GM12891 (cell line): ENCODE data around the gene SLFN13.
"Not testable (repeated sequence)": the region's sequence is repeated elsewhere in the genome, so short reads cannot be mapped to it uniquely, and the experiment has no call there.

Experiments
- DNase-seq: peaks from one replicate; pipeline ENCODE4 v3.0.0; 2011; ENCODE audit warnings: low spot score; ENCODE audit not compliant: insufficient read length
- FAIRE-seq: peaks from 2 replicates; lab custom pipeline; 2011; peaks lifted over from hg19 to GRCh38; lab: Jason Lieb, UNC
- PAX5 ChIP-seq: IDR thresholded peaks from 2 replicates; pipeline ENCODE4 v1.6.1; 2011; ENCODE audit warnings: low read length, moderate library complexity, mild to moderate bottlenecking; ENCODE audit not compliant: insufficient read depth, severe bottlenecking
- POLR2A ChIP-seq: IDR thresholded peaks from 2 replicates; pipeline ENCODE4 v1.6.1; 2011; ENCODE audit warnings: low read depth, low read length, control low read depth
- POLR2AphosphoS5 ChIP-seq: IDR thresholded peaks from 2 replicates; pipeline ENCODE4 v1.6.1; 2011; ENCODE audit warnings: low read depth, low read length, control low read depth
- POU2F2 ChIP-seq: IDR thresholded peaks from 2 replicates; pipeline ENCODE4 v1.6.1; 2011; ENCODE audit warnings: low read depth, mild to moderate bottlenecking, control low read depth, low read length, moderate library complexity
- SPI1 ChIP-seq: IDR thresholded peaks from 2 replicates; pipeline ENCODE4 v1.6.1; 2011; ENCODE audit warnings: low read depth, low read length, control low read depth
- TAF1 ChIP-seq: IDR thresholded peaks from 2 replicates; pipeline ENCODE4 v1.6.1; 2011; ENCODE audit warnings: low read depth, low read length, control low read depth

The SLFN13 gene

DNA sequence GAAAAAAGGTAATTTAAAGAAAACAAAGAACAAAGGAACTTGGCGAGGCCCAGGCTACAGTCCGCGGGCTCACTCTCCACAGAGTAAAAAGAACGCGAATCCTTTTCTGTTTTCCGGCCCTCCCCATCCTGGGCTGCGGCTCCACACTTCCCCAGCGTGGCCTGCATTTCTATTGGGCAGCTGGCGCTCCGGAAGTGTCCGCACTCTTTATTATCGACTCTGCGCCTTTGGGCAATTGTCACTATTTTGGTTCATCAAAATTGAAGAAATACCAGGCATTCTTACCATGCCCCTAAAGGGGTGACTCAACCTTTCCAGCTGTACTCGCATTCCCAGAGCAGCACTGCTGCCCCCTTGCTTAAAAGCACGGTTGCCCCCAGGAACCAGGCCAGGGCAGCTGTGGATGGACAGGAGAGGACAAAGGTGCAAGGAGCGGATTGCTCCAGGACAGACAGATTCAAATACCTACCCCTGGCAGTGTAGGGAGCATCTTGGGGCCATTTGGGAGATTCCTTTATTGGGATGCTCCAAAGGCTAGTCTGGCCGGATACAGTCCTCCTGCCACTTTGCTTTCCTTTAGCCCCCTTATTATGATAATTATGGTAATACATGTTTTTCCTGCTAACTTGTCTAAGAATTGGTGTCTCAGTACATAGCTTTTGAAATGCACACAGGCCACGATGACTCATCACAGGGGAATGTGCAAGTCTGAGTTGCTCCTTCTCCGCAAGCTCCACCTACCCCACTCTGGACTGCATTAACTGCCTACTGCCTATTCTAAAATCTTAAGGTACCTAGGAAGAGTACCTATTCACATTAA, 15.3 kb downstream of the SLFN13 start:
- TF ChIP-seq POLR2A (no peak), SPI1 (peak; percentile 25; the same call in 1 of the 2 replicates)
- FAIRE-seq: peak; percentile 92
- peak; percentile 28 for DNase-seq

- peak; percentile 98 for FAIRE-seq
These were observed 16.1 kb downstream of the SLFN13 start, which contains the start of gene SLFN12 for GRCh38 chr17:35432176-35433074. Gene SLFN12, minus strand, starts transcription at chr17:35432500. Its CDS starts 9,472 bp downstream, at chr17:35423028.

DNA sequence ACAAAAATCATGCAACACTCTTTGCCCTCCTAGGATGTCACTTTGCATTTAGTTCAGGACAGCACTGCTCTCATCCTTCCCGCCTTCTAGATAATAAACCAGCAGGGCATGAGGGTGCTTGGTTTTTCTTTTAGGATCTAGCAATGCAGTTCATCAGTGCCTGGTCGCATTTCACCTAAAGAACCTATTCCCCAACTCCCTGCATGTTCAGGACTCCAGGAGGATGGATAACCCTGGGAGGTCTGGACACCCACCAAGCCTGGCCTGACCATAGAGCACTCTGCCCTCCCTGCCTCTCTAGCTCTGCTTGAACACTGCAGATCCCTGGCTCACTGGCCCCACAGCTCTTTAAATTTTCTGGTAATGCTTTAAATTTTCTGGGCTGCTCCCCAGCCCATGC, 18.9 kb downstream of the SLFN13 start:
- TF ChIP-seq PAX5 (no peak), SPI1 (no peak), POU2F2 (no peak), POLR2A (no peak), TAF1 (no peak), POLR2AphosphoS5 (no peak)
- FAIRE-seq (no peak), DNase-seq (no peak)

More at GRCh38 chr17:35432176-35433074, 16.1 kb downstream of the SLFN13 start, which contains the start of gene SLFN12:
- DNase-seq: peak; percentile 19
- TF ChIP-seq POU2F2 (no peak), PAX5 (no peak), TAF1 (peak; percentile 20; the same call in 1 of the 2 replicates), POLR2A (peak; percentile 65; the same call in 1 of the 2 replicates), SPI1 (no peak), POLR2AphosphoS5 (no peak)

DNA sequence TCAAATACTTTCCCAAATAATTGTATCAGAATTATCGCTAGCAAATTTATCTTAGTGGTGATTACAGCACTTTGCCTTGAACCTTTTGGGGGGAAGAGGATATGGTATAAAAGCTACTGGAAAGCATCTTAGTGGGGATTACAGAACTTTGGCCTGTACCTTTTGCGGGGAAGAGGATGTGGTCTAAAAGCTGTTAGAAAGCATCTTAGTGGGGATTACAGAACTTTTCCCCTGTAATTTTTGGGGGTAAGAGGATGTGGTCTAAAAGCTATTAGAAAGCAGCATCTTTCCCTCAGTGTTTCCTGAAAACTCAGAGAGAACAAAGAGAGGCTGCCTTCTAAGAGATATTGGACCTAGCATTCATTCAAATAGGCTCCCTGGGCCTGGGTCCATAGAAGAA, 20.3 kb downstream of the SLFN13 start:
- no peak for FAIRE-seq
- DNase-seq: no peak
- TF ChIP-seq POLR2A (no peak), TAF1 (no peak), POLR2AphosphoS5 (no peak), SPI1 (no peak), PAX5 (no peak), POU2F2 (no peak)

- FAIRE-seq (no peak), DNase-seq (no peak)
- TF ChIP-seq POLR2AphosphoS5 (no peak), POLR2A (no peak), POU2F2 (no peak), PAX5 (no peak), SPI1 (no peak)
These were observed 24.8 kb downstream of the SLFN13 start for GRCh38 chr17:35423761-35424160.

- DNase-seq, FAIRE-seq: not testable (repeated sequence)
These were observed 27.5 kb downstream of the SLFN13 start for GRCh38 chr17:35421069-35421468.

- no peak for DNase-seq
- TF ChIP-seq TAF1: no peak
- no peak for TF ChIP-seq POU2F2
- TF ChIP-seq POLR2A: no peak
- no peak for TF ChIP-seq SPI1
- TF ChIP-seq PAX5: no peak
- TF ChIP-seq POLR2AphosphoS5: no peak
- FAIRE-seq: no peak
These were observed 31.9 kb downstream of the SLFN13 start for GRCh38 chr17:35416659-35417058.

GRCh38 chr17:35414707-35415106, 33.9 kb downstream of the SLFN13 start:
- FAIRE-seq, DNase-seq: not testable (repeated sequence)

GRCh38 chr17:35414247-35414646, 34.3 kb downstream of the SLFN13 start:
- TF ChIP-seq POU2F2 (no peak), POLR2AphosphoS5 (no peak), TAF1 (no peak), SPI1 (no peak), PAX5 (no peak), POLR2A (no peak)
- DNase-seq (no peak), FAIRE-seq (no peak)

GRCh38 chr17:35407531-35407930, 41.0 kb downstream of the SLFN13 start:
- no peak for FAIRE-seq

More at GRCh38 chr17:35407531-35407930, 41.0 kb downstream of the SLFN13 start:
- no peak for DNase-seq
- TF ChIP-seq POLR2AphosphoS5 (no peak), TAF1 (no peak), POU2F2 (no peak), PAX5 (no peak), SPI1 (no peak), POLR2A (no peak)
